PFSK-1 (cell line): ENCODE measurements around the gene EML1.

ENCODE experiments used
- FOXP2 ChIP-seq: optimal IDR thresholded peaks from 2 replicates; pipeline ENCODE3; 2011; ENCODE audit warnings: borderline replicate concordance, control low read depth, inconsistent platforms; ENCODE audit not compliant: insufficient read depth; ENCODE audit errors: extremely low read length, extremely low read depth
- POLR2AphosphoS5 ChIP-seq: IDR thresholded peaks from 2 replicates; pipeline ENCODE4 v1.6.1; 2012; ENCODE audit warnings: low read depth, mild to moderate bottlenecking, control low read depth, low read length, moderate library complexity
- SIN3A ChIP-seq: IDR thresholded peaks from 2 replicates; pipeline ENCODE4 v1.6.1; 2012; ENCODE audit warnings: mild to moderate bottlenecking, low read length, moderate library complexity, borderline replicate concordance; ENCODE audit not compliant: insufficient read depth
- TF ChIP-seq, protein P1 (sequence below), 2 experiments: IDR thresholded peaks; 2 replicates each; pipeline versions ENCODE4 v1.6.1 to v1.8.0; 2011 to 2012; ENCODE audit warnings: low read depth in 2 of 2, low read length in 2 of 2, control low read depth in 1 of 2, inconsistent platforms in 1 of 2, mild to moderate bottlenecking in 1 of 2, moderate library complexity in 1 of 2; ENCODE audit not compliant: insufficient read depth in 1 of 2

DNA sequence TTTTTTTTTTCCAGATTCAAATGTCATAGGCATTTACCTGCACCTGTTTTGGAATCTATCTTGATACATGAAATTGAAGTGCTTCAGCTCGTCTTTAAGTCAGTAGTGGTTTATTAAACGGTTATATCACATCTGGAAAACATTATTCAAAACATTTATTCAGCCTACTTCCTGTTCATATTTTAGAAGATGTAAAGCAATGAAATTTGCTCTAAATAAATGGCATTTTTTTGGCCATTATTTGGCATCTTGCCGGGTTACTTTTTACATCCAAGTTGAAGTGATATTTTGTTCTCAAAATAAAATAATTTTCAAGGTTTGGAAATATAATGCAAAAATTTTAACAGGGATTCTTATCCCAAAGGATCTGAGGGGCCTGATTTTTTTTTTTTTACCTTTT, 103.1 kb downstream of the EML1 start:
- TF ChIP-seq SIN3A (no peak), POLR2AphosphoS5 (no peak), FOXP2 (no peak)
- TF ChIP-seq, protein P1, sequence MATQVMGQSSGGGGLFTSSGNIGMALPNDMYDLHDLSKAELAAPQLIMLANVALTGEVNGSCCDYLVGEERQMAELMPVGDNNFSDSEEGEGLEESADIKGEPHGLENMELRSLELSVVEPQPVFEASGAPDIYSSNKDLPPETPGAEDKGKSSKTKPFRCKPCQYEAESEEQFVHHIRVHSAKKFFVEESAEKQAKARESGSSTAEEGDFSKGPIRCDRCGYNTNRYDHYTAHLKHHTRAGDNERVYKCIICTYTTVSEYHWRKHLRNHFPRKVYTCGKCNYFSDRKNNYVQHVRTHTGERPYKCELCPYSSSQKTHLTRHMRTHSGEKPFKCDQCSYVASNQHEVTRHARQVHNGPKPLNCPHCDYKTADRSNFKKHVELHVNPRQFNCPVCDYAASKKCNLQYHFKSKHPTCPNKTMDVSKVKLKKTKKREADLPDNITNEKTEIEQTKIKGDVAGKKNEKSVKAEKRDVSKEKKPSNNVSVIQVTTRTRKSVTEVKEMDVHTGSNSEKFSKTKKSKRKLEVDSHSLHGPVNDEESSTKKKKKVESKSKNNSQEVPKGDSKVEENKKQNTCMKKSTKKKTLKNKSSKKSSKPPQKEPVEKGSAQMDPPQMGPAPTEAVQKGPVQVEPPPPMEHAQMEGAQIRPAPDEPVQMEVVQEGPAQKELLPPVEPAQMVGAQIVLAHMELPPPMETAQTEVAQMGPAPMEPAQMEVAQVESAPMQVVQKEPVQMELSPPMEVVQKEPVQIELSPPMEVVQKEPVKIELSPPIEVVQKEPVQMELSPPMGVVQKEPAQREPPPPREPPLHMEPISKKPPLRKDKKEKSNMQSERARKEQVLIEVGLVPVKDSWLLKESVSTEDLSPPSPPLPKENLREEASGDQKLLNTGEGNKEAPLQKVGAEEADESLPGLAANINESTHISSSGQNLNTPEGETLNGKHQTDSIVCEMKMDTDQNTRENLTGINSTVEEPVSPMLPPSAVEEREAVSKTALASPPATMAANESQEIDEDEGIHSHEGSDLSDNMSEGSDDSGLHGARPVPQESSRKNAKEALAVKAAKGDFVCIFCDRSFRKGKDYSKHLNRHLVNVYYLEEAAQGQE (IDR thresholded peaks at IDR 0.05; ENCODE audit: insufficient read depth in 1 of 2, low read depth in 2 of 2, low read length in 2 of 2) = no peak
